Measurements from ENCODE around the gene RTN4IP1.

DNA sequence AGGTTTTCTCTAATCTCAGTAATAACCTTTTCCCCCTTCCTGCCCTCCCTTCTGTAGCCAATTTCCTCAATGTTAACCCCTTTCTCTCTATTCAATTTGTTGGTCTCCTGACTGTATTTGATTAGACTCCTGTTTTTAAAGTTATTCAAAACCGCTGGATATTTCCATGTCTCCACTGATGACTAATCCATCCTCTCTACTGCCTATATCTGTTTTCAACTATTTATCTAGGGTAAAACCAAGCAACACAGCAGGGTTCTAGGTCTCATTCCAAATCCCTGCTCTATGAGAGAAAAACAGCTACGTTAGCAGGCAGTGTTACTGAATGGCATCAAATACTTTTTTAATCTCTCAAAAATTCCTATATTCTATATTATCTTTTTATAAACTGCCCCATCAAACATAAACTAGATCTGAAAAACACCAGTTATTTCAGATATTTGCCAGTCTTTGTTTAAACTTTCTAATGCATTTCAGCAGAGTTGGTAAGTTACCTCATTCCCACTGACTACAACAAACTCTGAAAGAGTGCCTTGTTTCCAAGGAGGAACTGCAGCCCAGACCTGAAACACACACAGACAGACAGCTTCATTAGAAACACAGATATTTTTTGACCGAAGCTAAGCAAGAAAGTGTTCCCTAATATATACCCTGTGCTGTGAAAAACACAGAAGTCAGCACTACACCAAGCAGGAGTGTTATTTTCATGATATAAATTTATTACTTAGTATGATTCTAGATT lies 8.2 kb downstream of the RTN4IP1 start:
- TF ChIP-seq, protein P1, sequence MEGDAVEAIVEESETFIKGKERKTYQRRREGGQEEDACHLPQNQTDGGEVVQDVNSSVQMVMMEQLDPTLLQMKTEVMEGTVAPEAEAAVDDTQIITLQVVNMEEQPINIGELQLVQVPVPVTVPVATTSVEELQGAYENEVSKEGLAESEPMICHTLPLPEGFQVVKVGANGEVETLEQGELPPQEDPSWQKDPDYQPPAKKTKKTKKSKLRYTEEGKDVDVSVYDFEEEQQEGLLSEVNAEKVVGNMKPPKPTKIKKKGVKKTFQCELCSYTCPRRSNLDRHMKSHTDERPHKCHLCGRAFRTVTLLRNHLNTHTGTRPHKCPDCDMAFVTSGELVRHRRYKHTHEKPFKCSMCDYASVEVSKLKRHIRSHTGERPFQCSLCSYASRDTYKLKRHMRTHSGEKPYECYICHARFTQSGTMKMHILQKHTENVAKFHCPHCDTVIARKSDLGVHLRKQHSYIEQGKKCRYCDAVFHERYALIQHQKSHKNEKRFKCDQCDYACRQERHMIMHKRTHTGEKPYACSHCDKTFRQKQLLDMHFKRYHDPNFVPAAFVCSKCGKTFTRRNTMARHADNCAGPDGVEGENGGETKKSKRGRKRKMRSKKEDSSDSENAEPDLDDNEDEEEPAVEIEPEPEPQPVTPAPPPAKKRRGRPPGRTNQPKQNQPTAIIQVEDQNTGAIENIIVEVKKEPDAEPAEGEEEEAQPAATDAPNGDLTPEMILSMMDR (IDR thresholded peaks at IDR 0.05 in 2 of 3, conservative IDR thresholded peaks at IDR 0.05 in 1 of 3; ENCODE audit: insufficient read depth in 2 of 3, low read depth in 1 of 3, low read length in 3 of 3): no peak
- no peak for TF ChIP-seq HDAC2 (IDR thresholded peaks at IDR 0.05)
- no peak for TF ChIP-seq POLR2AphosphoS5 (IDR thresholded peaks at IDR 0.05; ENCODE audit: control insufficient read depth, insufficient read depth, low read depth, low read length)
- TF ChIP-seq FOXM1 (IDR thresholded peaks at IDR 0.05; ENCODE audit: low read depth): no peak
- TF ChIP-seq FOXM1 (CRISPR knock-in tag; IDR thresholded peaks at IDR 0.05; ENCODE audit: low read depth): no peak
- TF ChIP-seq CHD2 (IDR thresholded peaks at IDR 0.05; ENCODE audit: low read depth, low read length): no peak
- no peak for TF ChIP-seq TBP (optimal IDR thresholded peaks at IDR 0.05; ENCODE audit: low read depth, low read length)

All from K562 (cell line).